ENCODE data around the gene CAMK2A.

Gene CAMK2A

GRCh38 chr5:150209099-150209635 lies 80.4 kb downstream of the CAMK2A start:
- FAIRE-seq, result no peak

- no peak for FAIRE-seq
These were observed 81.1 kb downstream of the CAMK2A start for GRCh38 chr5:150208187-150209098.

- FAIRE-seq, result no peak
These were observed 82.8 kb downstream of the CAMK2A start for GRCh38 chr5:150206779-150207115.

GRCh38 chr5:150206098-150206778 lies 83.3 kb downstream of the CAMK2A start:
- FAIRE-seq, result no peak

GRCh38 chr5:150204590-150204960 lies 85.0 kb downstream of the CAMK2A start:
- no peak for FAIRE-seq

- no peak for FAIRE-seq
These were observed 85.6 kb downstream of the CAMK2A start for GRCh38 chr5:150203832-150204589.

- no peak for FAIRE-seq
These were observed 87.1 kb downstream of the CAMK2A start for GRCh38 chr5:150202501-150202900.

- no peak for FAIRE-seq
These were observed 92.1 kb downstream of the CAMK2A start for GRCh38 chr5:150197476-150197875.

GRCh38 chr5:150196986-150197385 lies 92.6 kb downstream of the CAMK2A start:
- no peak for FAIRE-seq

- FAIRE-seq, result no peak
These were observed 93.1 kb downstream of the CAMK2A start for GRCh38 chr5:150196514-150196913.

GRCh38 chr5:150195736-150196485 lies 93.7 kb downstream of the CAMK2A start:
- FAIRE-seq, result no peak

- FAIRE-seq, result no peak
These were observed 97.1 kb downstream of the CAMK2A start for GRCh38 chr5:150192462-150192861.

- FAIRE-seq, result no peak
These were observed 98.6 kb downstream of the CAMK2A start for GRCh38 chr5:150190987-150191386.

GRCh38 chr5:150190503-150190979 lies 99.0 kb downstream of the CAMK2A start:
- FAIRE-seq, result no peak

- no peak for FAIRE-seq
These were observed 99.7 kb downstream of the CAMK2A start, which contains the start of gene SLC6A7 for GRCh38 chr5:150189728-150190502. Gene SLC6A7, plus strand, starts transcription at chr5:150190062. Its CDS starts 266 bp downstream, at chr5:150190328.

- no peak for FAIRE-seq
These were observed 100.2 kb downstream of the CAMK2A start for GRCh38 chr5:150189326-150189725.

- no peak for FAIRE-seq
These were observed 101.3 kb downstream of the CAMK2A start for GRCh38 chr5:150188146-150188842.

GRCh38 chr5:150186897-150187296 lies 102.7 kb downstream of the CAMK2A start:
- no peak for FAIRE-seq

GRCh38 chr5:150186137-150186536 lies 103.4 kb downstream of the CAMK2A start:
- FAIRE-seq, result no peak

GRCh38 chr5:150184990-150185912 lies 104.3 kb downstream of the CAMK2A start:
- FAIRE-seq, result no peak

All from TTC549 (cell line).